Endothelial cell (in vitro differentiated cells): ENCODE results near the gene EPB41L1. TPM values are rescaled to one million over a fixed set of nuclear protein-coding genes. Genes with fewer than 3 reads are reported as not detected.

ENCODE experiments used
- DNase-seq: peaks from one replicate; pipeline ENCODE4 v3.0.0; 2021; ENCODE audit warnings: low spot score
- H3K27ac Mint-ChIP-seq: one replicate; pipeline ENCODE4 v1.8.0; 2021; ENCODE audit warnings: mixed read lengths, inconsistent platforms; ENCODE audit not compliant: unreplicated experiment
- H3K27me3 Mint-ChIP-seq: one replicate; pipeline ENCODE4 v1.8.0; 2021; ENCODE audit warnings: mild to moderate bottlenecking, moderate library complexity, mixed read lengths, inconsistent platforms; ENCODE audit not compliant: unreplicated experiment
- H3K36me3 Mint-ChIP-seq: one replicate; pipeline ENCODE4 v1.8.0; 2021; ENCODE audit warnings: mild to moderate bottlenecking, low read depth, mixed read lengths, inconsistent platforms; ENCODE audit not compliant: unreplicated experiment
- H3K4me1 Mint-ChIP-seq: one replicate; pipeline ENCODE4 v1.8.0; 2021; ENCODE audit warnings: mild to moderate bottlenecking, mixed read lengths, inconsistent platforms; ENCODE audit not compliant: unreplicated experiment
- H3K4me3 Mint-ChIP-seq: one replicate; pipeline ENCODE4 v1.8.0; 2021; ENCODE audit warnings: mild to moderate bottlenecking, mixed read lengths, inconsistent platforms; ENCODE audit not compliant: unreplicated experiment
- H3K9me3 Mint-ChIP-seq: one replicate; pipeline ENCODE4 v1.8.0; 2021; ENCODE audit warnings: mixed read lengths, inconsistent platforms; ENCODE audit not compliant: unreplicated experiment
- total RNA-seq: library from RNA; stranded (reverse); fragmentation: NEBNext Ultra II Directional; extraction: Animal tissue kit (Norgen Biotek cat#: 25700); gene quantifications from one replicate; pipeline ENCODE4 v1.2.1, GENCODE V29; 2021; ENCODE audit not compliant: unreplicated experiment
- TF ChIP-seq, protein P1 (sequence below): fragments of 200-600 bp; sonication (generic); IDR thresholded peaks from one replicate; pipeline ENCODE4 v1.5.0; 2021; ENCODE audit warnings: antibody characterized with exemption; ENCODE audit not compliant: unreplicated experiment

Gene EPB41L1
- total RNA-seq, 1 donor from 2014 or later: 19.3 TPM

DNA sequence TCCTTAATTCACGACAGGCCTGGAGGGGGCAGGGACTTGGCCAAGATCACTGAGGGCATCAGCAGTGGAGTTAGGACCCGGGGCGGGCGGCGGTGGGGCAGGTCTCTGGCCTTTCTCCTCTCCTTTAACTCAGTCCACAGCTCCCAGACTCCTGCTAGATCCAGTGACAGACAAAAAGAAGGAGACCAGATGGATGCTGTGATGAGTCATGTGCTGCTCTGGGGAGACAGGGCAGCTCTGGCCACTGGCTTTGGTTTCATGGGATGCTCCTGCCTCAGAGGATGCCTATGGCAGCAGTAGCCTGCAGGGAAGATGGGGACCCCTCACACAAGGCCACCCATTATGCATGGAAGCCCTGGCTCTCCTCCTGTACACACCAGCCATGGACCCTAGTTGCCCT lies 20.5 kb downstream of the EPB41L1 start:
- DNase-seq: no peak
- Mint-ChIP-seq H3K4me3 (no peak overlapping the region), H3K4me1 (peaks cover 6% of the 10 kb centered on the region), H3K27me3 (no peaks in the 10 kb centered on the region), H3K9me3 (no peaks in the 10 kb centered on the region), H3K27ac (no peak overlapping the region), H3K36me3 (peaks cover 6% of the 10 kb centered on the region)
- TF ChIP-seq, protein P1, sequence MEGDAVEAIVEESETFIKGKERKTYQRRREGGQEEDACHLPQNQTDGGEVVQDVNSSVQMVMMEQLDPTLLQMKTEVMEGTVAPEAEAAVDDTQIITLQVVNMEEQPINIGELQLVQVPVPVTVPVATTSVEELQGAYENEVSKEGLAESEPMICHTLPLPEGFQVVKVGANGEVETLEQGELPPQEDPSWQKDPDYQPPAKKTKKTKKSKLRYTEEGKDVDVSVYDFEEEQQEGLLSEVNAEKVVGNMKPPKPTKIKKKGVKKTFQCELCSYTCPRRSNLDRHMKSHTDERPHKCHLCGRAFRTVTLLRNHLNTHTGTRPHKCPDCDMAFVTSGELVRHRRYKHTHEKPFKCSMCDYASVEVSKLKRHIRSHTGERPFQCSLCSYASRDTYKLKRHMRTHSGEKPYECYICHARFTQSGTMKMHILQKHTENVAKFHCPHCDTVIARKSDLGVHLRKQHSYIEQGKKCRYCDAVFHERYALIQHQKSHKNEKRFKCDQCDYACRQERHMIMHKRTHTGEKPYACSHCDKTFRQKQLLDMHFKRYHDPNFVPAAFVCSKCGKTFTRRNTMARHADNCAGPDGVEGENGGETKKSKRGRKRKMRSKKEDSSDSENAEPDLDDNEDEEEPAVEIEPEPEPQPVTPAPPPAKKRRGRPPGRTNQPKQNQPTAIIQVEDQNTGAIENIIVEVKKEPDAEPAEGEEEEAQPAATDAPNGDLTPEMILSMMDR: no peak

DNA sequence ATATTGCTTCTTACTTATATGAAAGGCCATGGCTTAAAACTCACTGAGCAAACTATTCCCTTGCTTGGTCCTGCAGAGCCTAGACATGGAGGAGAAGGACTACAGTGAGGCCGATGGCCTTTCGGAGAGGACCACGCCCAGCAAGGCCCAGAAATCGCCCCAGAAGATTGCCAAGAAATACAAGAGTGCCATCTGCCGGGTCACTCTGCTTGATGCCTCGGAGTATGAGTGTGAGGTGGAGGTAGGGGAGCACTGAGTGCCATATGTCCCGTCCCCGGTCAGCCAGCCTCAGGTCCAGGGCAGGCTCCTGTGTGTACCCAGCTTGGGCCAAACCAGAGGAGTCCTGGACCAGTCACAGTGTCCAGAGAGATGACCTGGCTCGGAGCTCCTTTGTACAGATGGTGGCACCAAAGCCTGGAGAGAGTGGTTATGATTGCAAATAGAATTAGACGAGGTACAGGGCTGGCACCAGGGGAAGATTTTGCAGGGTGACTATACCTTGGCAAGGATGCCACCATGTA lies 21.0 kb downstream of the EPB41L1 start:
- H3K36me3 Mint-ChIP-seq: peaks cover 6% of the 10 kb centered on the region
- no peak for DNase-seq
- H3K27ac Mint-ChIP-seq: no peak overlapping the region
- no peaks in the 10 kb centered on the region for H3K27me3 Mint-ChIP-seq
- H3K9me3 Mint-ChIP-seq: no peaks in the 10 kb centered on the region
- H3K4me1 Mint-ChIP-seq: peaks cover 6% of the 10 kb centered on the region
- TF ChIP-seq, protein P1: no peak
- H3K4me3 Mint-ChIP-seq: no peak overlapping the region

DNA sequence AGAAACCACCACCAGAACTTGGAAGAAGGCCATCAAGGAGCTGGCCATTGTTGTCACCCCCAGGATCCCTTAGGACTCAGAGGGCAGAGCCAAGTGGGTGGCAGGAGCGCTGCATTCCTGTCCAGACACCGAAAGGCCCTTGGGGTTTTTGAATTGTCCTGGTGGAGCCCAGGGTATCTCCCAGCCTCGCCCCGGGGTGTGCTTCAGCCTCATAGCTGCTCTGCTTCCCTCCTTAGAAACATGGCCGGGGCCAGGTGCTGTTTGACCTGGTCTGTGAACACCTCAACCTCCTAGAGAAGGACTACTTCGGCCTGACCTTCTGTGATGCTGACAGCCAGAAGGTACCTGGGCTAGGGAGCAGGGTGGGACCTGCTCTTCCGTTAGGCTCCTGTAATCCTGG lies 23.2 kb downstream of the EPB41L1 start:
- peaks cover 6% of the 10 kb centered on the region for H3K4me1 Mint-ChIP-seq
- no peaks in the 10 kb centered on the region for H3K27me3 Mint-ChIP-seq
- no peaks in the 10 kb centered on the region for H3K9me3 Mint-ChIP-seq
- H3K27ac Mint-ChIP-seq: no peak overlapping the region
- TF ChIP-seq, protein P1: no peak
- no peak overlapping the region for H3K4me3 Mint-ChIP-seq
- peaks cover 6% of the 10 kb centered on the region for H3K36me3 Mint-ChIP-seq
- no peak for DNase-seq

DNA sequence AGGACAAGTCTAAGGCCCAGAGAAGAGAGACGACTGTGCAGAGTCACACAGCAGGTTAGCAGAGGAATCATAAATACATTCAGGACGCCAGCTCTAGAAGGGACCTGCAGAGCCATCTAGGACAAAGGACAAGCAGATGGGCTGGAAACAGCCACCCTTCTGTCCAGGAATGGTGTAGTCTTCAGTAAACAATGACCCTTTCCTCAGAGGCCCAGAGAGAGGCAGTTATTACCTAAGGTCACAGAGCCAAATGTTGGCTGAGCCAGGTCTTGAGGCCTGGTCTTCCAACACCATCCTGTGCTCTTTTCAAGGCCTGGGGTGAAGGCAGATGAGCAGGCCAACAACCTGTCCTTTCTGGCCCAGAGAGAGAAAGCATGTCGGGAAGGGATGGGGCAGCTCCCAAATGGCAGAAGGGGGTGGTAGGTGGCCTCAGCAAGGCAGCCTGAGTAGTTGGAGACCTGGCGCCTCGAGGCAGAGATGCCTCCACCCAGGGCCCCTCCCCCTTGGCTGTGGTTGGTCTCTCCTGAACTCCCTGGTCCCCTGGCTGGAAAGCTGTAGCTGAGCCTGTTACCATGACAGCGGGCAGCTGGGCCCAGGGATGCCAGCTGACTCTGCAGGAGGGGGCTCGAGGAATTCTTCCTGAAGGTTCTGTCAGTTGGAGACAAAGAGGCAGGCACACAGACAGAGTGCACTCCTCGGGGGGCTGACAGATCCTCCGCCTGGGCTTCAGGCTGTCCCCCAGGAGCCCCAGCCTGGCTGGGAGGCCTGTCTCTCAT lies 24.8 kb downstream of the EPB41L1 start:
- Mint-ChIP-seq H3K27me3 (no peaks in the 10 kb centered on the region), H3K4me1 (peaks cover 6% of the 10 kb centered on the region), H3K27ac (no peak overlapping the region), H3K9me3 (no peaks in the 10 kb centered on the region), H3K4me3 (no peak overlapping the region), H3K36me3 (peaks cover 6% of the 10 kb centered on the region)
- DNase-seq: no peak
- TF ChIP-seq, protein P1: no peak

DNA sequence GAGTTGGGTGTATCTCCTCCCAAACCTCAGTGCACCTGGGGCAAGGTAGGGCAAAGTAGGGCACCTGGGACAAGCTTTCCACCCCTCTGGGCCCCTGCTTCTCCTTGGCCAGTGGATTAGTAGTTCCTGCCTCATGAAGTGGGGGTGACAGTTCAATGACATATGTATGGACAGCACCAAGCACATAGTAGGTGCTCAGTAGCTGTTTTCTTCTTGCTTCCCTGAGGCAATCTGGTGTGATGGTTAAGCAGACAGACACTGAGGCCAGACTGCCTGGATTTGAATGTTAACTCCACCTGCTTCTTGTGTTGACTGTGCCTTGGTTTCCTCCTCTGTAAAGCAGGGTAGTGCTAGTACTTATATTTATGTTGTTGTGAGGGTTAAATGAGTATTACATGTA lies 25.8 kb downstream of the EPB41L1 start:
- peaks cover 6% of the 10 kb centered on the region for H3K36me3 Mint-ChIP-seq
- H3K27me3 Mint-ChIP-seq: no peaks in the 10 kb centered on the region
- H3K27ac Mint-ChIP-seq: no peak overlapping the region
- H3K4me1 Mint-ChIP-seq: peaks cover 6% of the 10 kb centered on the region
- no peak overlapping the region for H3K4me3 Mint-ChIP-seq
- no peaks in the 10 kb centered on the region for H3K9me3 Mint-ChIP-seq
- DNase-seq: no peak
- TF ChIP-seq, protein P1: no peak
